HCT116 (cell line): ENCODE results near the gene C1orf159. TPM values are rescaled to one million over a fixed set of nuclear protein-coding genes. Genes with fewer than 3 reads are reported as not detected.
A peak's percentile ranks its signal among the peaks of the same experiment; 100 is the strongest.

Source experiments
- ATAC-seq: fragments of 200-7000 bp; cut with Tn5 transposase; 2 replicates; pipeline ENCODE4 v1.9.1; 2020; ENCODE audit warnings: mild to moderate bottlenecking, moderate library complexity
- BruUV-seq: library from RNA; stranded (reverse); fragments of 400-500 nt; replicated peaks from 2 replicates; lab custom pipeline; 2021; lab: Mats Ljungman, UMichigan
- CTCF ChIA-PET: fragments of 300-600 bp; sonication (Branson Sonifier 250); formaldehyde crosslinking; loops from one replicate; lab custom pipeline; 2021; ENCODE audit warnings: antibody characterized with exemption; lab: Charles Lee
- POLR2A ChIA-PET: fragments of 300-600, 350-600 bp; sonication (Branson Sonifier 250); formaldehyde crosslinking; loops from one replicate; lab custom pipeline; 2021; ENCODE audit warnings: antibody characterized with exemption; lab: Charles Lee
- RAD21 ChIA-PET, 2 experiments: fragments of 300-600 bp; sonication (Branson Sonifier 250); formaldehyde crosslinking; loops; one replicate each; lab custom pipeline; 2023; ENCODE audit warnings: low total read pairs in 2 of 2; ENCODE audit not compliant: uncharacterized antibody in 2 of 2, unreplicated experiment in 2 of 2, low non-redundant PET in 1 of 2; lab: Charles Lee
- DNase-seq: peaks from one replicate; pipeline ENCODE4 v3.0.0-alpha.2; 2010; ENCODE audit warnings: low read depth, low spot score
- H2AFZ ChIP-seq: fragments of 200-600 bp; shearing (Covaris generic), sonication (generic); 2 replicates; pipeline ENCODE4 v1.6.1; 2017; ENCODE audit warnings: low read depth, mixed run types, mixed read lengths, antibody characterized with exemption, low read length; ENCODE audit not compliant: poor library complexity, severe bottlenecking
- H3K27ac ChIP-seq: 2 replicates; pipeline ENCODE4 v1.5.1; 2012; ENCODE audit warnings: low read depth, low read length
- H3K27me3 ChIP-seq: fragments of 200-600 bp; sonication (generic); 2 replicates; pipeline ENCODE4 v1.6.1; 2016; ENCODE audit warnings: mixed run types, low read length, mixed read lengths; ENCODE audit not compliant: insufficient read depth
- H3K36me3 ChIP-seq, 2 experiments: fragments of 200-500 bp in 1 of 2; fragments of 200-600 bp in 1 of 2; sonication (Bioruptor generic) in 1 of 2; sonication (generic) in 1 of 2; 2 replicates each; pipeline versions ENCODE4 v1.5.1 to v1.6.1; 2014 to 2016; ENCODE audit warnings: low read length in 2 of 2, inconsistent platforms in 1 of 2, mixed read lengths in 1 of 2, mixed run types in 1 of 2; ENCODE audit not compliant: insufficient read depth in 2 of 2, control insufficient read depth in 1 of 2
- H3K4me1 ChIP-seq, 2 experiments: fragments of 200-600 bp in 1 of 2; sonication (generic) in 1 of 2; 2 replicates each; pipeline versions ENCODE4 v1.5.1 to v1.6.1; 2012 to 2017; ENCODE audit warnings: low read length in 2 of 2, inconsistent platforms in 1 of 2, mild to moderate bottlenecking in 1 of 2, mixed read lengths in 1 of 2, mixed run types in 1 of 2, moderate library complexity in 1 of 2; ENCODE audit not compliant: insufficient read depth in 2 of 2, control insufficient read depth in 1 of 2
- H3K4me2 ChIP-seq: fragments of 200-600 bp; sonication (generic); 2 replicates; pipeline ENCODE4 v1.6.1; 2017; ENCODE audit warnings: mixed run types, low read length, mixed read lengths
- H3K4me3 ChIP-seq, 2 experiments: fragments of 200-600 bp in 1 of 2; sonication (generic) in 1 of 2; replicated peaks in 1 of 2; 2 replicates each; pipeline ENCODE4 v1.5.1; 2011 to 2016; ENCODE audit warnings: low read length in 2 of 2, control low read depth in 1 of 2, low read depth in 1 of 2, mild to moderate bottlenecking in 1 of 2, mixed read lengths in 1 of 2, mixed run types in 1 of 2
- H3K79me2 ChIP-seq: fragments of 200-600 bp; sonication (generic); 2 replicates; pipeline ENCODE4 v1.6.1; 2017; ENCODE audit warnings: mild to moderate bottlenecking, mixed run types, low read length, moderate library complexity, mixed read lengths; ENCODE audit not compliant: insufficient read depth
- H3K9ac ChIP-seq: fragments of 200-600 bp; sonication (generic); 2 replicates; pipeline ENCODE4 v1.6.1; 2016; ENCODE audit warnings: low read length, mixed read lengths
- H3K9me2 ChIP-seq: fragments of 200-600 bp; sonication (generic), shearing (Covaris generic); 2 replicates; pipeline ENCODE4 v1.6.1; 2017; ENCODE audit warnings: mixed run types, mild to moderate bottlenecking, moderate library complexity; ENCODE audit not compliant: insufficient read depth
- H3K9me3 ChIP-seq, 2 experiments: fragments of 200-500 bp in 1 of 2; fragments of 200-600 bp in 1 of 2; sonication (Bioruptor generic) in 1 of 2; sonication (generic) in 1 of 2; 2 replicates each; pipeline ENCODE4 v1.6.1; 2014 to 2017; ENCODE audit warnings: low read length in 2 of 2, mixed read lengths in 2 of 2, inconsistent platforms in 1 of 2, low read depth in 1 of 2, mild to moderate bottlenecking in 1 of 2, mixed run types in 1 of 2, moderate library complexity in 1 of 2; ENCODE audit not compliant: control insufficient read depth in 1 of 2, insufficient read depth in 1 of 2
- H4K20me1 ChIP-seq: fragments of 200-600 bp; sonication (generic), shearing (Covaris generic); 2 replicates; pipeline ENCODE4 v1.6.1; 2017; ENCODE audit warnings: mixed run types, mild to moderate bottlenecking, moderate library complexity; ENCODE audit not compliant: insufficient read depth
- CEBPB ChIP-seq: IDR thresholded peaks from 2 replicates; pipeline ENCODE4 v1.6.1; 2012; ENCODE audit warnings: low read depth
- ELF1 ChIP-seq: IDR thresholded peaks from 2 replicates; pipeline ENCODE4 v1.6.1; 2012; ENCODE audit warnings: low read depth, borderline replicate concordance
- FOSL1 ChIP-seq: IDR thresholded peaks from 2 replicates; pipeline ENCODE4 v1.6.1; 2012; ENCODE audit warnings: low read depth
- RAD21 ChIP-seq: IDR thresholded peaks from 2 replicates; pipeline ENCODE4 v1.6.1; 2012; ENCODE audit warnings: low read depth, mild to moderate bottlenecking
- ZBTB33 ChIP-seq: IDR thresholded peaks from 2 replicates; pipeline ENCODE4 v1.6.1; 2011; ENCODE audit warnings: mild to moderate bottlenecking, low read length, moderate library complexity; ENCODE audit not compliant: insufficient replicate concordance; ENCODE audit errors: extremely low read depth
- ZFX ChIP-seq: fragments of 450-650 bp; IDR thresholded peaks from 2 replicates; pipeline ENCODE4 v1.6.1; 2017
- intact Hi-C: fragments of 100-400 bp; cut with micrococcal nuclease; formaldehyde crosslinking; loops from 2 replicates; pipeline ENCODE4 v1.10.0; 2022
- total RNA-seq: library from RNA; stranded (reverse); gene quantifications from one replicate; pipeline ENCODE4 v1.2.1, GENCODE V29; 2021; ENCODE audit not compliant: unreplicated experiment

The C1orf159 gene
- total RNA-seq, 1 experiment from 2014 or later: 22.7 TPM

GRCh38 chr1:1090424-1091343 lies 25.2 kb downstream of the C1orf159 start:
- BruUV-seq: no TSS peak
- no peaks in the 10 kb centered on the region for H3K27me3 ChIP-seq

DNA sequence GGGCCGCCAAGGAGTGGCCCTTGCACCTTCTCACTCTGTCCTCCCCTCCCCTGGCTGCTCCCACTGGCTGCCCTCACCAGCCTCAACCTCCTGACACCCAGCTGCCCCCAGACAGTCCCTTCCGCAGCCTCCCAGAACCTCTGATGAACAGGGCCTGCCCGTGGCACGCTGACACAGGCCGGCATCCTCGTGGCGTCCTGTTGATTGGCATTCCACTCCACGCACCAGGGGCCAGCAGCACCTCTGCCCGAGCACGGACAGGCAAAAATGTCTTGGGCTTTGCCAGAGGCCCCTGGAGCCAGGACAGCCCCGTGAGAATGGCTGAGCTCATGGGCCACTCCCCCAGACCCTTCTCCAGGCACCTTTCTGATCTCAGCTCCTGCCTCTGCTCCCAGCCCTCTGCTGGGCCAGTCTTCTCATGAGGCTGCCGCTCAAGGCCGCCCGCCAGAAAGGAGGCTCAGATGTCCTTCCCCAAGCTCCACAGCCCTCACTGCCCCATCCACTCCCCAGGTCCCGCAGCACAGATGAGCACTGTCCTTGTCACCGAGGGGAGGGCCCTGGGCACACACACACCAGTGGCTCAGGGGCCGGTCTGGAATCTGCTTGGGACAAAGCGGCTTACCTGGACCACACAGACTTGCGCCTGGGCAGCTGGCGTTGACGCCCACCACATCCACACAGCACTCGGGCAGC lies 26.0 kb downstream of the C1orf159 start:
- no peak for TF ChIP-seq FOSL1
- TF ChIP-seq ZBTB33: no peak
- no peak for TF ChIP-seq ZFX
- no peak for TF ChIP-seq RAD21
- RAD21 ChIA-PET: no interaction called here
- Histone ChIP-seq H3K9me2 (no peaks in the 10 kb centered on the region), H3K27ac (no peak overlapping the region), H3K36me3 (no peaks in the 10 kb centered on the region), H3K4me3 (no peak overlapping the region), H3K4me1 (no peaks in the 10 kb centered on the region; a peak in 1 of 4 replicates), H3K4me2 (no peak overlapping the region), H3K27me3 (no peaks in the 10 kb centered on the region), H3K9ac (no peak overlapping the region), H3K79me2 (no peaks in the 10 kb centered on the region), H3K9me3 (no peaks in the 10 kb centered on the region), H2AFZ (no peak overlapping the region), H4K20me1 (no peaks in the 10 kb centered on the region)
- BruUV-seq: no TSS peak
- CTCF ChIA-PET: no interaction called here
- ATAC-seq: no peak
- POLR2A ChIA-PET: interaction anchor here (0.9 to 1.3 kb wide), 2 partner anchors 10 to 16 kb away, joined by 3 read pairs; partner anchors contain the start of gene RNF223
- no peak for DNase-seq
- intact Hi-C loops: no loop called here

More at GRCh38 chr1:1090424-1091343, 25.2 kb downstream of the C1orf159 start:
- DNase-seq (no peak), ATAC-seq (0 out of 2 replicates have a peak, but pooled peaks have one; percentile 2)
- H2AFZ ChIP-seq: no peak overlapping the region
- ChIA-PET CTCF (no interaction called here), POLR2A (interaction anchor here (0.9 kb wide), 1 partner anchor 11 kb away, joined by 3 read pairs; no protein-coding TSS in a partner anchor), RAD21 (no interaction called here)
- no peaks in the 10 kb centered on the region for H3K79me2 ChIP-seq
- H3K4me3 ChIP-seq: no peak overlapping the region
- no peaks in the 10 kb centered on the region for H3K9me2 ChIP-seq
- no peaks in the 10 kb centered on the region; a peak in 1 of 4 replicates for H3K4me1 ChIP-seq
- H3K9me3 ChIP-seq: no peaks in the 10 kb centered on the region
- no peak overlapping the region for H3K4me2 ChIP-seq
- H4K20me1 ChIP-seq: no peaks in the 10 kb centered on the region
- H3K27ac ChIP-seq: no peak overlapping the region
- TF ChIP-seq FOSL1: no peak
- no peak for TF ChIP-seq CEBPB
- TF ChIP-seq ELF1: no peak
- H3K36me3 ChIP-seq: no peaks in the 10 kb centered on the region
- H3K9ac ChIP-seq: no peak overlapping the region
- intact Hi-C loops: no loop called here
